GM10248 (cell line): Measurements from ENCODE around the gene TLE1.

Experiments used
- CTCF ChIA-PET: fragments of 300-600 bp; sonication (Branson Sonifier 250); formaldehyde crosslinking; extraction: SDS; loops from one replicate; lab custom pipeline; 2021; ENCODE audit warnings: antibody characterized with exemption; lab: Yijun Ruan, JAX
- POLR2A ChIA-PET: fragments of 350-650 bp; sonication (Branson Sonifier 250); formaldehyde crosslinking; extraction: SDS; loops from one replicate; lab custom pipeline; 2020; ENCODE audit warnings: antibody characterized with exemption; lab: Yijun Ruan, JAX
- DNase-seq: peaks from one replicate; pipeline ENCODE4 v3.0.0; 2012; ENCODE audit errors: extremely low spot score
- TF ChIP-seq, protein P1 (sequence below): IDR thresholded peaks from 2 replicates; pipeline ENCODE4 v1.5.1; 2012; ENCODE audit warnings: mild to moderate bottlenecking, low read depth; ENCODE audit errors: extremely low read depth, missing control alignments, control extremely low read depth

TLE1 gene

DNA sequence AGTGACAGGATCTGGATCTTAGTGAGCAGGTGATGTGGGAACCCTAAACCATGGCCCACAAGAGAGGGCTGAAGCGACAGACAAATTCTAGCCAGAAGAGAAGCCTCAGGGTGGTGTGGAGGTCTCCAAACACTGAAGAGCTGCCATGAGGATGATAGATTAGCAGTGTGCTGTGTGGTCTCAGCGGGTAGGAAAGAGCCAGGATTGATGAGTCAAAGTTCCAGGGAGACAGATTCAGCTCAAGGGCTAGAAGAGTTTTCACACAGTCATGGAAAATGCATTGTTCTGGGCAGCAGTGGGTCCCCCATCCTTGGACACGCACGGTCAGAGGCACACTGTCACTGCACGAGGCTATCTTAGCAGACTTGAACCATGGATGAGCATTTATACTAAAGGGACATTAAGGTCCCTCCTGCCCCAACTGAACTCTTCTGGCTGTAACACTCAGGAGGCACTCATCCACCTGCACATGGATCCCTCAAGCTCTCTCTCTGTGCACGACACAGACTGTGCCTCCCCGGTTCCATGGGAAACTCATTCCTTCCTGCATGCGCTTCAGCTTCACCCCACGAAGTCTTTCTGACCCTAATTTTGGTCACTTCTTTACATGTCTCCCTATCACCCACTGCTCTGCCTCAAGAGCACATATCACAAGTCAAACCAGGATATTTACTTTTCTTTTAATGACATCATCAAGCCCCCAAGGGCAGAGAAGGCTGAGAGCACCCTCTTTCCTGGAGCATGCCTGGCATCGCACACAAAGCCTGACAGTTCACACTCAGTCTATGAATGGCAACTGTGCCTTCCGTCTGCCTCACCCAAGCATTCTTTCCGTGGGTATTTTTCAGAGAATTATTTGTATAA is 84.8 kb downstream of the TLE1 start:
- TF ChIP-seq, protein P1, sequence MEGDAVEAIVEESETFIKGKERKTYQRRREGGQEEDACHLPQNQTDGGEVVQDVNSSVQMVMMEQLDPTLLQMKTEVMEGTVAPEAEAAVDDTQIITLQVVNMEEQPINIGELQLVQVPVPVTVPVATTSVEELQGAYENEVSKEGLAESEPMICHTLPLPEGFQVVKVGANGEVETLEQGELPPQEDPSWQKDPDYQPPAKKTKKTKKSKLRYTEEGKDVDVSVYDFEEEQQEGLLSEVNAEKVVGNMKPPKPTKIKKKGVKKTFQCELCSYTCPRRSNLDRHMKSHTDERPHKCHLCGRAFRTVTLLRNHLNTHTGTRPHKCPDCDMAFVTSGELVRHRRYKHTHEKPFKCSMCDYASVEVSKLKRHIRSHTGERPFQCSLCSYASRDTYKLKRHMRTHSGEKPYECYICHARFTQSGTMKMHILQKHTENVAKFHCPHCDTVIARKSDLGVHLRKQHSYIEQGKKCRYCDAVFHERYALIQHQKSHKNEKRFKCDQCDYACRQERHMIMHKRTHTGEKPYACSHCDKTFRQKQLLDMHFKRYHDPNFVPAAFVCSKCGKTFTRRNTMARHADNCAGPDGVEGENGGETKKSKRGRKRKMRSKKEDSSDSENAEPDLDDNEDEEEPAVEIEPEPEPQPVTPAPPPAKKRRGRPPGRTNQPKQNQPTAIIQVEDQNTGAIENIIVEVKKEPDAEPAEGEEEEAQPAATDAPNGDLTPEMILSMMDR = no peak
- no peak for DNase-seq
- POLR2A ChIA-PET = no interaction called here
- CTCF ChIA-PET = no interaction called here

DNA sequence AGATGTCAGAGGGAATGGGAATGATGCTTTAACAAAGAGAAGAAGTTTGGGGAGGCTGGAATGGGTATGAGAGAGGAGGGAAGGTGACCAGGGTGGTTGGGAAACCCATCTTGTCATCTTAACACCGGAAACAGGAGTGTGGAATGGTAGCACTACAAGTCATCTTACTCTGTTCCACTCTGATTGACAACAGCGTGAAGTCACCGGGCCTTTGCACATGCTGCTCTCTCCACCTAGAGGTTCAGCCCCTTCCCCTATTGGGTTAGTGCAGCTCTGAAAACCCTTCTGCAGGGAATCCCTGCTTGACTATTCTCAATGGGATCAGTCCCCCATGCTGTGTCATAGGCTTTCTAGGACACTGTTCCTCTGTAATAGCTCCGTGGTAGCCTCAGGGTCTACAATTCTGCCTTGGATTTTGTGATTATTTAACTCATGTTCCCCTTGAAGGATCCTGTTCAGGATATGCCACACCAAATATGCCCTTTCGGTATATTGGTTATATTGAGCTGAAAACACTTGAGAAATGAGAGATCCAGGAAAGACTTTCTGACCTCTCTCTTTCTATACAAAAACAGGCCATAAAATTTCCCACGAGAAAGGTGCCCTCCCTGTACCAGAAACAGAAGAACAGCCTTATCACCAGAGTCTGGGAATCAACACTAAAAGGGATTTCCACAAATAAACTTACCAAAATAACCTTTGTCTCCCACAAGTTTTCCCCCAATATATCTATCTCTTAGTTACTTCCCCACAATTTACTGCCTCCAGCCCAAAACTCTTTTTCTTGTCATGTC is 86.3 kb downstream of the TLE1 start:
- TF ChIP-seq, protein P1 = no peak
- ChIA-PET CTCF (no interaction called here), POLR2A (no interaction called here)
- no peak for DNase-seq

DNA sequence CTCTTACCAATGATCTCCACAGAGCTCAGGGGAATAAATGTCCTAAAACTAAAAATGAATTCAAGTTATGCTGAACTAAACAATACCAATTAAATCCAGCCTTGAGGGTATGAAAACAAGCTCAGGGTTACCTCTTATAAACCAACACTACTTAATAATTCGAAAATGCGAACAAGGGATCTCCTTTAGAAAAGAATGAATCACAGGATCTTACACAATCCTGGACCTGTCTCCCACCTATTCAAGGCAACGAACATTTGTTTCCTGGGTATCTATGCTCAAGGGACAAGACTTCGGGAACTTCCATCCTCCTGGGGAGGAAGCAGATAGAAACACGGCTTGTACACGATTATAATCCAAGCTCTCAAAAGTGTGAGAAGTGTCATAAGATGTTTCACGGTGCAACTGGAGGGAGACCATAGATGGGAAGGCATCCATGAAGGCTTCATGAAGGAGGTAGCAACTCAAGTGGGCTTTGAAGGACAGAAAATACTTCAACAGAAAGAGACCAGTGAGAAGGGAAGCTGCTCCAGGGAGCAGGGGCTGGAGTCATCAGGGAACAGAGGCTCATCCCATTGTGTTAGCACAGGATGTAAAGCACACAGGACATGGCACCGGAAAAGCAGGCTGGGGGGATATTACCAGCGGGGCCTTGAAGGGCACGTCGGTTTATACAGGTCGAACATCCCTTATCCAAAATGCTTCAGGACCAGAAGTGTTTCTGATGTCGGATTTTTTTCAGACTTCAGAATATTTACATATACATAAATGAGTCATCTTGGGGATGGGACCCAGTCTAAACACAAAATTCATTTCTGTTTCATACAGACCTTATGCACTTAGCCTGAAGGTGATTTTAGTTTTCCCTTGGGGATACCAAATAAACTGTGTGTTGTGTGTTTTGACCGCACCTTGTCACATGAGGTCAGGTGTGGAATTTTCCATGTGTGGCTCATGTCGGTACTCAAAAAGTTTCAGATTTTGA is 87.4 kb downstream of the TLE1 start:
- POLR2A ChIA-PET = no interaction called here
- TF ChIP-seq, protein P1 = no peak
- CTCF ChIA-PET = interaction anchor here (1.2 kb wide), 1 partner anchor 390 kb away, joined by 3 read pairs; no protein-coding TSS in a partner anchor
- DNase-seq = no peak

DNA sequence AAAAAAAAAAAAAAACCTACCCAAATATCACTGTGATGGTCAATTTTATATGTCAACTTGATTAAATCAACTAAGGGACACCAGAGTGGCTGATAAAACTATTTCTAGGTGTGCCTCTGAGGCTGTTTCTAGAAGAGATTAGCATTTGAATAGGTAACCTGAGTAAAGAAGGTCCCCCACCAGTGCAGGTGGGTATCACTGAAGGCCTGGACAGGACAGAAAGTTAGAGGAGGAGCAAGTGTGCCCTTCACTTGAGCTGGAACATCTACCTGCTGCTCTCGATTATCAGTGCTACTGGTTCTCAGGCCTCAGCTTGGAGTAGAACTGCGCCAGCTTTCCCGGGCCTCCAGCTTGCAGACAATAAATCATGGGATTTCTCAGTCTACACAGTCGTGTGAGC is 88.7 kb downstream of the TLE1 start:
- ChIA-PET POLR2A (no interaction called here), CTCF (no interaction called here)
- TF ChIP-seq, protein P1 = no peak
- DNase-seq = no peak

DNA sequence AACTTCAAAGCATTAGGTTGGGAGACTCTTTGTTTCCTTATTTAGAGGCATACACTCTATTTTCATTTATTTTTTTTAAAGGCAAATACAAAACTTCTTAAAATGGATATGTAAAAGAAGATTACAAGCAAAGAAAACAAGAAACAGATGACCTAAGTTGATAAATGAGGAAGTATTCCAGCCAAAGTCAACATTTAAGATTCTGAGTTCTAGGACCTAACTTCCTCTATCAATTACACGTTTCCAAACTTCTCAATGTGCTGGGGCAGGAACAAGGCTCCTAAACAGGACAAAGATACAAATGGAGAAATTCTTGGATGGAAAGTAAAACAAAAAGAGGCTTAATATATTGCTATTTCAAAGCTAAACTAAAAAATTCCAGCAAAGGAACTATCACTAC is 89.5 kb downstream of the TLE1 start:
- ChIA-PET CTCF (no interaction called here), POLR2A (no interaction called here)
- no peak for DNase-seq
- TF ChIP-seq, protein P1 = no peak

DNA sequence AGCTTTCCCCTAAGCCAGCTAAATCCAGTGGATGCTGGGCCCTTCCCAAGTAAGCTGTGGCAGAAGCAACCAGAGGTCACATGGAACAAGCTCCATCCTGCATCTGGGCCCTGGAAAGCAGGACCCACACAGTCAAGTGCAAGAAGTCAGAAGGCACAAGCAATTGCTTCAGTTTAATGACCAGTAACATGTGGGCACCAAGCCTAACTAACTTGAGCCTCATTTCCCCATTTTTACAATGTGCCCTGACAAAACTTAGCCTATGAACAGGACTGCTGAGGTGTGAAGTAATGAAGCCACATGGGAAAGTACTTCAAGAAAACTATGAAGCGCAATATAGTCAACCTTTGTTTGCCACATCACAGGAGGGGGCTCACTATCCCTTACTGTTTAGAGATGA is 90.5 kb downstream of the TLE1 start:
- CTCF ChIA-PET = no interaction called here

More for the DNA sequence above, 90.5 kb downstream of the TLE1 start:
- TF ChIP-seq, protein P1 = no peak
- POLR2A ChIA-PET = no interaction called here
- no peak for DNase-seq
